GM12801 (cell line): Measurements from ENCODE around the gene ARHGAP24.

ENCODE experiments used
- TF ChIP-seq, protein P1 (sequence below): IDR thresholded peaks from one replicate; pipeline ENCODE4 v1.5.1; 2011; ENCODE audit warnings: control low read depth; ENCODE audit not compliant: insufficient read length; ENCODE audit errors: extremely low read depth

The ARHGAP24 gene

DNA sequence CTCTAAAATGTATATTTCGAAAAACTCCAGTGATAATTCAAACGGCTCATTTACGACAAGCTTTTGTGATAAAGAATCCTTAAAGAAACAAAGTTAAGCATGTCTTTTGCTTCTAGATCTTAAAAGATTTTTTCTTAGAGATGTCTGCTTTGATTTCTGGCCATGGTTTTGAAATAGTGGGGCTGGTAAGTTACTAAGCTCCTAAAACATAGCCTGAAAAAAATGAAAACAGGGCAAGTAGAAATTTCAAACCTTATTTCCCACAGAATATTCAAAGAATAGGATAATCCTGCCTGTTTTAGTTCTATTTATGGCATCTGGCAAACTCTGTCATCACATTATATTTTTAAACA is 318.3 kb downstream of the ARHGAP24 start:
- TF ChIP-seq, protein P1, sequence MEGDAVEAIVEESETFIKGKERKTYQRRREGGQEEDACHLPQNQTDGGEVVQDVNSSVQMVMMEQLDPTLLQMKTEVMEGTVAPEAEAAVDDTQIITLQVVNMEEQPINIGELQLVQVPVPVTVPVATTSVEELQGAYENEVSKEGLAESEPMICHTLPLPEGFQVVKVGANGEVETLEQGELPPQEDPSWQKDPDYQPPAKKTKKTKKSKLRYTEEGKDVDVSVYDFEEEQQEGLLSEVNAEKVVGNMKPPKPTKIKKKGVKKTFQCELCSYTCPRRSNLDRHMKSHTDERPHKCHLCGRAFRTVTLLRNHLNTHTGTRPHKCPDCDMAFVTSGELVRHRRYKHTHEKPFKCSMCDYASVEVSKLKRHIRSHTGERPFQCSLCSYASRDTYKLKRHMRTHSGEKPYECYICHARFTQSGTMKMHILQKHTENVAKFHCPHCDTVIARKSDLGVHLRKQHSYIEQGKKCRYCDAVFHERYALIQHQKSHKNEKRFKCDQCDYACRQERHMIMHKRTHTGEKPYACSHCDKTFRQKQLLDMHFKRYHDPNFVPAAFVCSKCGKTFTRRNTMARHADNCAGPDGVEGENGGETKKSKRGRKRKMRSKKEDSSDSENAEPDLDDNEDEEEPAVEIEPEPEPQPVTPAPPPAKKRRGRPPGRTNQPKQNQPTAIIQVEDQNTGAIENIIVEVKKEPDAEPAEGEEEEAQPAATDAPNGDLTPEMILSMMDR: no peak

DNA sequence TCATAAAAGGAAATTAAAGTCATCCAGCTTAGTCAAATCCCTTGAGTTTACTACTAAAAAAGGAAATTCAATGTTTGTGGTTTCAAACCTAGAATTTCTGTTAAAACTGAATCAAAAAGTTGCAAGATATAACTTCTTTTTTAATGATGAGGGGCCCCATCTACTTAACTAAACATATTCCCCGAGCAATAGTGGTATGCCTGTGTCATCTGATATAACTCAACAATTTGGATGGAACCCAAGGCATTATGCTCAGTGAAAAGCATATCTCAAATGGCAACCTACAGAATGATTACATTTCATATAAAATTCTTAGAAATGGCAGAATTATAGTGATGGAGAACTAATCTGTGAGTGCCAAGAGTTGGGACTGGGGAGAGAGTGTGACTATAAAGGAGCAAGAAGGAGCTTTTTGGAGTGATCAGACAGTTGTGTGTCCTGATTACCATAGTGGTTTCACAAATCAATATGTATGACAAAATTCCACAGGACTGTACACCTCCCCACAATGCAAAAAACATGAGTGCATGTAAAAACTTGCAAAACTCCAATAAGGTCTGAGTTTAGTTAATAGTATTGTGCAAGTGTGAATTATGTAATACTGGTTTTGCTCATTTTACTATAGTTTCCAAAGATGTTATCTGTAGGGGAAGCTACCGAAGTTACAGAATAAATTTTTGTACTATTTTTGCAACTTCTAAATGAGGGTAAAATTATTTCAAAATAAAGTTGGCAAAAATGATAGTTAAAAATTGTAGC is 323.2 kb downstream of the ARHGAP24 start:
- TF ChIP-seq, protein P1: no peak

DNA sequence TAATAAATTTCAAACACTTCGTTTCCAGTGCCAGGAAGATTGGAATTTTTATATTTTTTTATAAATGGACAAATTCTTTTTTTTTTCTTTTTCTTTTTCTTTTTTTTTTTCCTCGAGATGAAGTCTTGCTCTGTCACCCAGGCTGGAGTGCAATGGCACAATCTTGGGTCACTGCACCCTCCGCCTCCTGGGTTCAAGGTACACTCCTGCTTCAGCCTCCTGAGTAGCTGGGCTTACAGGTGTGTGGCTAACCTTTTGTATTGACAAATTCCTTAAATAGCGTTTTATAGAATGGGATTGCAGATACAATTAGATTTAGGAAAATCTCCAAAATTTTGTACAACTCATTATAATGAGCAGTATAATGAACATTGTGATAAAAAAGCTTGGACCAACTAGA is 328.9 kb downstream of the ARHGAP24 start:
- TF ChIP-seq, protein P1: no peak

DNA sequence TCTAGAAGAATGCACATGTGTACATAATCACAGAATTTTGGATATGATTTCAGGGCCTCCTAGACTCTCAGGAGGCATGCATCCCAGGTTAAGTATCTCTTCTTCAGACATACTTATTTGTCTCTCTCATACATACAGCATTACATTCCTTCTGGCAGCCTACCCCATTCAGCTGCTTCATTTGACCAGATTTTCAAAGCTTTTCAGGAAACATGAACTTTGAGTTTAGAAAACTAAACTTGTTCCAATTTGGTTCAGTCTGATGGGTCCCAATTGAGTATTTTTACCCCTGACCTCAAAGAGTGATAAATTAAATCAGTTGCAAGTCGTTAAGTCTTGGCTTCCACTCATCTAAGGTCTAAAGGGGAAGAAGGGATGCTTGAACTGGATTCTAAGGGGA is 330.9 kb downstream of the ARHGAP24 start:
- TF ChIP-seq, protein P1: no peak

DNA sequence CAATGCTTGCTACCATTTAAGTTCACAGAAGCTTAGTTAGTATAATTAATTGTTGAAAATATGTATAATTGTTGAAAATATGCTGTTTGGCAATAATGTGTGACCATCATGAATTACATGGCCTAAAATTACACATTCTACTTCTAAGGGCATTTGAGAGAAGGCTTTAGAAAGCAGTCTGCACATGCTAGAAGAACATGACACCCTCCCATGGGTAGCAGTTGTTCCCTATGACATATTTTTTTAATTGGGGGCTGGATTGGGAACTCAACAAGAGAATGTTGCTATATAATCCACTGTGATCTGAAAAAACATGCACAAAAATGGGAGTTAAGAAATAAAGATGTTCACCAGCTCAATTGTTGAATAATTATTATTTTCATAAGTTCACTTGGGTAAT is 331.4 kb downstream of the ARHGAP24 start:
- TF ChIP-seq, protein P1: no peak

DNA sequence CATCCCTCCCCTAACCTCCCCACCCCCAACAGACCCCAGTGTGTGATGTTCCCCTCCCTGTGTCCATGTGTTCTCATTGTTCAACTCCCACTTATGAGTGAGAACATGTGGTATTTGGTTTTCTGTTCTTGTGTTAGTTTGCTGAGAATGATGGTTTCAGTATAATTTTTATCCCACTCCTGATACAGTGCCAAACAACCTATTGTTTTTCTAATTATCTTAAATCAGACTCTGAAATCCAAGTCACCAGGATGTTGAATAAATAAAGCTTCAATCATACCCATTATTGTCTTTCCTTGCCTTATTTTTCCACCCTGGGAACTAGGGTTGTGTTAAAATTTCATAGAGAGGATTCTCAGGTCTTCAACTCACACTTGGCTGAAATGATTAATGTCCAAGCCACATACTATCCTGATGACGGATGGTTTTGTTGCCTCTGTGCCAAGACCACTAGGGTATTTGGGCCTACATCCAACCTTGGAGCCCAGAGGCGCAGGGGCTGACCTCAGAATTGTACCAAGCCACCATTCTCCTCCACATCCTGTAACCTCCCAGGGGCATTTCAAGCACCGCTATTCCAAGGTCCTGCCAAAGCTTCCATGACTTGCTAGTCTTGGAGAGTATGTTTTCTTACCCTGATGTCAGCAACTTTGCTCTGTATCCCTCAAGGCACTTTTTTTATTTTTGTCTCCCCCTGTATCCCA is 332.4 kb downstream of the ARHGAP24 start:
- TF ChIP-seq, protein P1: no peak

DNA sequence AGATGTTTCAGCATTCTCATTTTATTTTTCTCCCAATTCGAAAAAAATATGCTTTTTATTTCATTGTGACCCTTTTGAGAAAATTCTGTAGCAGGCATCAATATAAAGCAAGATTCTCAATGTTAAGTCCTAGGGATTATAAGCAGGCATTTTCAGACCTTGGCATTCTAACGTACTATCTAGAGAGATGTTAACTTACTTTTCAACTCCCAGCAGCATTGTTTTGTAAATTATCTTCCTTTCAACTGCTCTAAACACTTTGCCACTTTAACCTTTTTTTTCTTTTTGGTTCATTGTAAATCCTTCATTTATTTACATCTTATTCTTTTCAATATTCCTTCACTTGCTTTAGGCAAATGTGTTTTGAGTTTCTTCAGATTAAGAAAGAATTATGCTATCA is 333.2 kb downstream of the ARHGAP24 start:
- TF ChIP-seq, protein P1: no peak
